HEK293 (cell line): ENCODE measurements around the gene C11orf98.

ENCODE experiments used
- KLF9 ChIP-seq: fragments of 450-650 bp; formaldehyde crosslinking; IDR thresholded peaks from 2 replicates; pipeline ENCODE4 v1.5.1; 2016; ENCODE audit warnings: missing biosample characterization, missing genetic modification characterization, low read depth
- MZF1 ChIP-seq: fragments of 450-650 bp; formaldehyde crosslinking; IDR thresholded peaks from 2 replicates; pipeline ENCODE4 v1.5.1; 2017; ENCODE audit warnings: missing biosample characterization, missing genetic modification characterization, borderline replicate concordance
- SP3 ChIP-seq: fragments of 450-650 bp; formaldehyde crosslinking; IDR thresholded peaks from 2 replicates; pipeline ENCODE4 v1.5.1; 2016; ENCODE audit warnings: missing biosample characterization, missing genetic modification characterization
- SP7 ChIP-seq: fragments of 450-650 bp; formaldehyde crosslinking; IDR thresholded peaks from 2 replicates; pipeline ENCODE4 v1.5.1; 2016; ENCODE audit warnings: missing biosample characterization, missing genetic modification characterization
- YY2 ChIP-seq: fragments of 450-650 bp; formaldehyde crosslinking; IDR thresholded peaks from 2 replicates; pipeline ENCODE4 v1.5.1; 2016; ENCODE audit warnings: missing biosample characterization, missing genetic modification characterization
- ZBTB17 ChIP-seq: fragments of 450-650 bp; formaldehyde crosslinking; IDR thresholded peaks from 2 replicates; pipeline ENCODE4 v1.5.1; 2016; ENCODE audit warnings: missing biosample characterization, missing genetic modification characterization
- ZBTB48 ChIP-seq: fragments of 450-650 bp; formaldehyde crosslinking; IDR thresholded peaks from 2 replicates; pipeline ENCODE4 v1.5.1; 2016; ENCODE audit warnings: missing biosample characterization, missing genetic modification characterization
- ZBTB8A ChIP-seq: fragments of 450-650 bp; formaldehyde crosslinking; IDR thresholded peaks from 2 replicates; pipeline ENCODE4 v1.5.1; 2016; ENCODE audit warnings: missing biosample characterization, missing genetic modification characterization
- ZEB2 ChIP-seq: fragments of 450-650 bp; formaldehyde crosslinking; IDR thresholded peaks from 2 replicates; pipeline ENCODE4 v1.5.1; 2016; ENCODE audit warnings: missing biosample characterization, missing genetic modification characterization
- ZIC2 ChIP-seq: fragments of 450-650 bp; formaldehyde crosslinking; IDR thresholded peaks from 2 replicates; pipeline ENCODE4 v1.5.1; 2016; ENCODE audit warnings: missing biosample characterization, missing genetic modification characterization
- ZNF175 ChIP-seq: fragments of 450-650 bp; formaldehyde crosslinking; IDR thresholded peaks from 2 replicates; pipeline ENCODE4 v1.5.1; 2016; ENCODE audit warnings: missing biosample characterization, missing genetic modification characterization
- ZNF23 ChIP-seq: fragments of 450-650 bp; formaldehyde crosslinking; IDR thresholded peaks from 2 replicates; pipeline ENCODE4 v1.5.1; 2016; ENCODE audit warnings: missing biosample characterization, missing genetic modification characterization, borderline replicate concordance
- ZNF654 ChIP-seq: fragments of 450-650 bp; formaldehyde crosslinking; IDR thresholded peaks from 2 replicates; pipeline ENCODE4 v1.5.1; 2016; ENCODE audit warnings: low read depth, missing biosample characterization, missing genetic modification characterization
- ZNF692 ChIP-seq: fragments of 450-650 bp; formaldehyde crosslinking; IDR thresholded peaks from 2 replicates; pipeline ENCODE4 v1.5.1; 2016; ENCODE audit warnings: missing biosample characterization, missing genetic modification characterization
- ZNF704 ChIP-seq: fragments of 450-650 bp; formaldehyde crosslinking; IDR thresholded peaks from 2 replicates; pipeline ENCODE4 v1.5.1; 2016; ENCODE audit warnings: missing biosample characterization, missing genetic modification characterization
- ZNF76 ChIP-seq: fragments of 450-650 bp; formaldehyde crosslinking; IDR thresholded peaks from 2 replicates; pipeline ENCODE4; 2016; ENCODE audit warnings: low read depth, missing biosample characterization, missing genetic modification characterization, borderline replicate concordance
- ZXDB ChIP-seq: fragments of 450-650 bp; formaldehyde crosslinking; IDR thresholded peaks from 2 replicates; pipeline ENCODE4 v1.5.1; 2016; ENCODE audit warnings: missing biosample characterization, missing genetic modification characterization
- TF ChIP-seq, protein P1 (sequence below): fragments of 450-650 bp; formaldehyde crosslinking; IDR thresholded peaks from 2 replicates; pipeline ENCODE4 v1.5.1; 2016; ENCODE audit warnings: missing biosample characterization, missing genetic modification characterization
- TF ChIP-seq, protein P2 (sequence below): fragments of 450-650 bp; formaldehyde crosslinking; IDR thresholded peaks from 2 replicates; pipeline ENCODE4 v1.5.1; 2017; ENCODE audit warnings: missing biosample characterization, missing genetic modification characterization
- TF ChIP-seq, protein P3 (sequence below): fragments of 450-650 bp; formaldehyde crosslinking; IDR thresholded peaks from 2 replicates; pipeline ENCODE4 v1.5.1; 2016; ENCODE audit warnings: missing biosample characterization, missing genetic modification characterization
- TF ChIP-seq, protein P4 (sequence below): fragments of 450-650 bp; formaldehyde crosslinking; IDR thresholded peaks from 2 replicates; pipeline ENCODE4 v1.5.1; 2016; ENCODE audit warnings: missing biosample characterization, missing genetic modification characterization
- TF ChIP-seq, protein P5 (sequence below): fragments of 450-650 bp; formaldehyde crosslinking; IDR thresholded peaks from 2 replicates; pipeline ENCODE4 v1.5.1; 2016; ENCODE audit warnings: missing biosample characterization, missing genetic modification characterization, low read depth

C11orf98 gene

DNA sequence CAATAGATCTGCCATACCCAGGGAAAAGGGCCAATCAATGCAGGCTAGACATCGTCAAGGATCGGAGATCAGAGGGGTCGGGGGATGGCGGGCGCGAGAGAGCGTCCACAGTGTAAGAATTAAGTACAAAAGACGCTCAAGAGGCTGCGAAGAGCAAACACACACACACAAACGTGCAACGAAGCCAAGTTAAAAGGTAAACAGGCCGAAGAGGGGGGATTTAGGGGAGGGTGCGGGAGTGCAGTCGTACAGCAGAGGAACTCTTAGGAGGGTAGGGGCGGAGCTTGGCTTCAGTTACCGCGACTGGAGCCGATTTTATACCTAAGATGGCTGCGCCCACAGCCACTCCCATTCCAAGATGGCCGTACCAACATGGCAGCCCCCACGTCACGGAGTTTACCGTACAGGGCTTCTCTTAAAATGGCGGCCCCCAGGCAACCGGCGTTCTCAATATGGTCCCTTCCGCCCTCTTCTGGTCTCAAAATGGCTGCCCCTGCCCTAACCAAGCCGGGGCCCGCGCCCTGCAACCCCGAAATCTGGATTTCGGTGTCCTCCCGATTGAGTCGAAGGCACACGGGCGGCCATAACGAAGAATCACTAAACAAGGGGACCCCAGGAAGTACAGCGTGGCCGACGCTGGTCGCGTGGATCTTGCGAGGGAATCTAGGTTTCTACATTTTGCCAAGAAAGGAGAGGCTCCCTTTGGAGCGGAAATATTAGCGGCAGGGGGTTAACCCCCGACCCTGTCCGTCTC is 44.4 kb upstream of the C11orf98 start (continued):
- TF ChIP-seq, protein P1, sequence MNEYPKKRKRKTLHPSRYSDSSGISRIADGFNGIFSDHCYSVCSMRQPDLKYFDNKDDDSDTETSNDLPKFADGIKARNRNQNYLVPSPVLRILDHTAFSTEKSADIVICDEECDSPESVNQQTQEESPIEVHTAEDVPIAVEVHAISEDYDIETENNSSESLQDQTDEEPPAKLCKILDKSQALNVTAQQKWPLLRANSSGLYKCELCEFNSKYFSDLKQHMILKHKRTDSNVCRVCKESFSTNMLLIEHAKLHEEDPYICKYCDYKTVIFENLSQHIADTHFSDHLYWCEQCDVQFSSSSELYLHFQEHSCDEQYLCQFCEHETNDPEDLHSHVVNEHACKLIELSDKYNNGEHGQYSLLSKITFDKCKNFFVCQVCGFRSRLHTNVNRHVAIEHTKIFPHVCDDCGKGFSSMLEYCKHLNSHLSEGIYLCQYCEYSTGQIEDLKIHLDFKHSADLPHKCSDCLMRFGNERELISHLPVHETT (tag by site-specific recombination) = 0 out of 2 replicates have a peak, but pooled peaks have one; percentile 23
- TF ChIP-seq ZNF175 (tag by site-specific recombination) (no peak), ZIC2 (tag by site-specific recombination) (peak; percentile 11; the same call in 1 of the 2 replicates), ZNF654 (tag by site-specific recombination) (no peak), SP3 (tag by site-specific recombination) (peak; percentile 71), SP7 (tag by site-specific recombination) (0 out of 2 replicates have a peak, but pooled peaks have one; percentile 22), ZEB2 (tag by site-specific recombination) (peak; percentile 75; the same call in 1 of the 2 replicates), KLF9 (tag by site-specific recombination) (peak; percentile 62; the same call in 1 of the 2 replicates), ZXDB (tag by site-specific recombination) (peak; percentile 41; the same call in 1 of the 2 replicates), ZBTB17 (tag by site-specific recombination) (peak; percentile 62; the same call in 1 of the 2 replicates), ZNF76 (tag by site-specific recombination) (0 out of 2 replicates have a peak, but pooled peaks have one; percentile 25), ZNF704 (tag by site-specific recombination) (no peak), ZBTB48 (tag by site-specific recombination) (no peak), ZNF692 (0 out of 2 replicates have a peak, but pooled peaks have one; percentile 31), ZBTB8A (tag by site-specific recombination) (peak; percentile 73), YY2 (tag by site-specific recombination) (peak; percentile 98), ZNF23 (no peak), MZF1 (tag by site-specific recombination) (0 out of 2 replicates have a peak, but pooled peaks have one; percentile 52)
- TF ChIP-seq, protein P2, sequence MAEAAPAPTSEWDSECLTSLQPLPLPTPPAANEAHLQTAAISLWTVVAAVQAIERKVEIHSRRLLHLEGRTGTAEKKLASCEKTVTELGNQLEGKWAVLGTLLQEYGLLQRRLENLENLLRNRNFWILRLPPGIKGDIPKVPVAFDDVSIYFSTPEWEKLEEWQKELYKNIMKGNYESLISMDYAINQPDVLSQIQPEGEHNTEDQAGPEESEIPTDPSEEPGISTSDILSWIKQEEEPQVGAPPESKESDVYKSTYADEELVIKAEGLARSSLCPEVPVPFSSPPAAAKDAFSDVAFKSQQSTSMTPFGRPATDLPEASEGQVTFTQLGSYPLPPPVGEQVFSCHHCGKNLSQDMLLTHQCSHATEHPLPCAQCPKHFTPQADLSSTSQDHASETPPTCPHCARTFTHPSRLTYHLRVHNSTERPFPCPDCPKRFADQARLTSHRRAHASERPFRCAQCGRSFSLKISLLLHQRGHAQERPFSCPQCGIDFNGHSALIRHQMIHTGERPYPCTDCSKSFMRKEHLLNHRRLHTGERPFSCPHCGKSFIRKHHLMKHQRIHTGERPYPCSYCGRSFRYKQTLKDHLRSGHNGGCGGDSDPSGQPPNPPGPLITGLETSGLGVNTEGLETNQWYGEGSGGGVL (tag by site-specific recombination) = peak; percentile 93
- TF ChIP-seq, protein P3, sequence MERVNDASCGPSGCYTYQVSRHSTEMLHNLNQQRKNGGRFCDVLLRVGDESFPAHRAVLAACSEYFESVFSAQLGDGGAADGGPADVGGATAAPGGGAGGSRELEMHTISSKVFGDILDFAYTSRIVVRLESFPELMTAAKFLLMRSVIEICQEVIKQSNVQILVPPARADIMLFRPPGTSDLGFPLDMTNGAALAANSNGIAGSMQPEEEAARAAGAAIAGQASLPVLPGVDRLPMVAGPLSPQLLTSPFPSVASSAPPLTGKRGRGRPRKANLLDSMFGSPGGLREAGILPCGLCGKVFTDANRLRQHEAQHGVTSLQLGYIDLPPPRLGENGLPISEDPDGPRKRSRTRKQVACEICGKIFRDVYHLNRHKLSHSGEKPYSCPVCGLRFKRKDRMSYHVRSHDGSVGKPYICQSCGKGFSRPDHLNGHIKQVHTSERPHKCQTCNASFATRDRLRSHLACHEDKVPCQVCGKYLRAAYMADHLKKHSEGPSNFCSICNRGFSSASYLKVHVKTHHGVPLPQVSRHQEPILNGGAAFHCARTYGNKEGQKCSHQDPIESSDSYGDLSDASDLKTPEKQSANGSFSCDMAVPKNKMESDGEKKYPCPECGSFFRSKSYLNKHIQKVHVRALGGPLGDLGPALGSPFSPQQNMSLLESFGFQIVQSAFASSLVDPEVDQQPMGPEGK (tag by site-specific recombination) = peak; percentile 43; the same call in 1 of the 2 replicates
- TF ChIP-seq, protein P4, sequence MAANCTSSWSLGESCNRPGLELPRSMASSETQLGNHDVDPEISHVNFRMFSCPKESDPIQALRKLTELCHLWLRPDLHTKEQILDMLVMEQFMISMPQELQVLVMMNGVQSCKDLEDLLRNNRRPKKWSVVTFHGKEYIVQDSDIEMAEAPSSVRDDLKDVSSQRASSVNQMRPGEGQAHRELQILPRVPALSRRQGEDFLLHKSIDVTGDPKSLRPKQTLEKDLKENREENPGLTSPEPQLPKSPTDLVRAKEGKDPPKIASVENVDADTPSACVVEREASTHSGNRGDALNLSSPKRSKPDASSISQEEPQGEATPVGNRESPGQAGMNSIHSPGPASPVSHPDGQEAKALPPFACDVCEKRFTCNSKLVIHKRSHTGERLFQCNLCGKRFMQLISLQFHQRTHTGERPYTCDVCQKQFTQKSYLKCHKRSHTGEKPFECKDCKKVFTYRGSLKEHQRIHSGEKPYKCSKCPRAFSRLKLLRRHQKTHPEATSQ (tag by site-specific recombination) = no peak
- TF ChIP-seq, protein P5, sequence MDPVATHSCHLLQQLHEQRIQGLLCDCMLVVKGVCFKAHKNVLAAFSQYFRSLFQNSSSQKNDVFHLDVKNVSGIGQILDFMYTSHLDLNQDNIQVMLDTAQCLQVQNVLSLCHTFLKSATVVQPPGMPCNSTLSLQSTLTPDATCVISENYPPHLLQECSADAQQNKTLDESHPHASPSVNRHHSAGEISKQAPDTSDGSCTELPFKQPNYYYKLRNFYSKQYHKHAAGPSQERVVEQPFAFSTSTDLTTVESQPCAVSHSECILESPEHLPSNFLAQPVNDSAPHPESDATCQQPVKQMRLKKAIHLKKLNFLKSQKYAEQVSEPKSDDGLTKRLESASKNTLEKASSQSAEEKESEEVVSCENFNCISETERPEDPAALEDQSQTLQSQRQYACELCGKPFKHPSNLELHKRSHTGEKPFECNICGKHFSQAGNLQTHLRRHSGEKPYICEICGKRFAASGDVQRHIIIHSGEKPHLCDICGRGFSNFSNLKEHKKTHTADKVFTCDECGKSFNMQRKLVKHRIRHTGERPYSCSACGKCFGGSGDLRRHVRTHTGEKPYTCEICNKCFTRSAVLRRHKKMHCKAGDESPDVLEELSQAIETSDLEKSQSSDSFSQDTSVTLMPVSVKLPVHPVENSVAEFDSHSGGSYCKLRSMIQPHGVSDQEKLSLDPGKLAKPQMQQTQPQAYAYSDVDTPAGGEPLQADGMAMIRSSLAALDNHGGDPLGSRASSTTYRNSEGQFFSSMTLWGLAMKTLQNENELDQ (tag by site-specific recombination) = no peak
